HG02798 (cell line): ENCODE results near the gene MAPK8IP3.

ENCODE experiments used
- ATAC-seq: cut with Tn5 transposase; IDR thresholded peaks from one replicate; pipeline ENCODE4 v1.9.1; 2021; ENCODE audit warnings: mild to moderate bottlenecking; ENCODE audit not compliant: unreplicated experiment, poor library complexity

MAPK8IP3 gene

DNA sequence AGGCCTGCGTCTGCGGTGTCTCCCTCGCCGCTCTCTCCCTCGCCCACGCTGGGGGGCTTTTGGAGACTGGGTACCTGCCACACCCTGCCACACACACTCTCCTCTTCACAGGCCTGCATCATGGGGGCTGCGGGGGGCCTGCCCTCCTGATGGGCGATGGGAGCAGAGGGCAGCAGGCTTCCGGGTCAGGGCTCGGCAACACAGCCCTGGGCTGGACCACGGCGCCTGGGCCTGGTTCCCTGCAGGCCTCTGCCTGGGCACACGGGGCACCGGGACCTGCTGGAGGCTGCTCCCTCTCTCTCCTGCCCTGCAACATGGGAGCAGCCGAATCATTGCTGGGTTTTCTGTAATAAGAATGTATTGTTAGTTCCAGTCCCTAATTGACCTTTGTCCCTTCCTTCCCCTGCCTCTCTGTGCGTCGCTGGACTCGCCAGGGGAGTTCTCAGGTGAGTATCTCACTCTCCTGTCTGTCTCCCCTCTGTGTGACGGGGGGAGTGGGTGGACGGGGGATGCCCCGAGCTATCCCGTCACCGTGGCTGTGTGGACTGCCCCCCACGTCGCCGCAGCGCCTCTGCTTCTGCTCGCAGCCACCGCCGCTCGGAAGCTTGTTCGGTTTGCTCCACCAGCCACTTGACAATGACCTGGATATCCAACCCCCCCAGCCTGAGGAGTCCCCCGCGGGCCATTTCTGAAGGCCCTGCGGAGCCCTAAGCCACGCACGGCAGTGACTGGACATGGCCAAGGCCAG, 51.9 kb downstream of the MAPK8IP3 start:
- ATAC-seq: no peak

GRCh38 chr16:1758923-1759322, 52.9 kb downstream of the MAPK8IP3 start:
- no peak for ATAC-seq

DNA sequence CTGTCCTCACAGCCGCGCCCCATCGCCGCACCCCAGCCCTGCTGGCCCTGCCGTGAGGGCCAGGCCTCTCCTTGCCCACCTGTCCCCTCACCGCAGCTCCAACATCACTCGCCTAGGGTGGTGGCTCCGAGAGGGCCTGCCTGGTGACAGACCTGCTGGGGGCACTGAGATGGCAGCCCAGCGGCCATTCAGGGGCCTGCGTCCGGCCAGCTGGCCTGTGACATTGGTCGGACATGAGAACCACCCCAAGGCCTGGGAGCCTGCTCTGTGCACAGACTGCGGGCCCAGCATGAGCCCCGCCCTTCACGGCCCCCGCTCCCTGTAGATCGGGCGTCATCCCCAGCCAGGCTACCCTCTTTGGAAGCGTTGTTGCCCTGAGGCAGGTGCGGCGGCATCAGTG, 53.5 kb downstream of the MAPK8IP3 start:
- no peak for ATAC-seq

GRCh38 chr16:1760911-1761310, 54.9 kb downstream of the MAPK8IP3 start:
- ATAC-seq: no peak

DNA sequence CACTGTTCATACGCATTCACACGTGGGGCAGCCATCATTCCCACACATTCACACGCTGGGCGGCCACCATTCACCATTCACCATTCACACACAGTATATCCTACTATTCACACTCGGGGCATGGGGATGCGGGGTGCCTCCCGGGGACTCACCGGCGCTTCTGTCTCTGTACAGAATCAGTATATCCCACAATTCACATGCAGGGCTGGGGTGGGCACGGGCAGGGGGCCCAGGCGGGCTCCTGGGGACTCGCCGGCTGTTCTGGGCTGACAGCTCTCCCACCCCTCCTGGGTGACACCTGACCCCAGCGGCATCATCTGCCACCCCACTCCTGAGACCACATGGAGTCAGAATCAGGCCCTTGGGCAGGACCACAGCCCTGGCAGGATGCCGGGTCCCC, 55.8 kb downstream of the MAPK8IP3 start:
- ATAC-seq: no peak

GRCh38 chr16:1762196-1762878, 56.3 kb downstream of the MAPK8IP3 start:
- no peak for ATAC-seq

DNA sequence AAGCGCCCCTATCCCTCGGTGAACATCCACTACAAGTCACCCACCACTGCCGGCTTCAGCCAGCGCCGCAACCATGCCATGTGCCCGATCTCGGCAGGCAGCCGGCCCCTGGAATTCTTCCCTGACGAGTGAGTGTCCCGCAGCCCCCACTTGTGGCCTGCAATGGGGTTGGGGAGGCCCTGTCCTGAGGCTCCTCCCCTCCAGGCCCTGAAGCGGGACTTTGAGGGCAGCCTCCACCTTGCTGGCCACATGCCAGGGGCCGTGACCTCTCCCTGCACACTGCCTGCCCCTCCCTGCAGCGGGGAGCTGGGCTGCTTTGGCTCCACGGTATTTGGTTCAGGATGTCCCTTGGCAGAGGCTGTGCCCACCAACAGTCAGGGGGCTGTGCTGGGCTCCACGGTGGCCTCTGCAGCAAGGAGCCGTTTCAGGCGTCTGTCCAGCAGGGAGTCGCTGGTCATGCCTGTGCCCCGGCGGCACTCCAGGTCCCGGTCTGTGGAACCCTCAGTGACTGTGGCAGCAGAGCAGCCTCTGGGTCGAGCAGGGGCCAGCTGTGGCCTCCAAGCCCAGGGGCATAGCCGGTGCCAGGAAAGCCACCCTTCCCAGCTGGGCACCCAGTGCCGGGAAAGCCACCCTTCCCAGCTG, 57.0 kb downstream of the MAPK8IP3 start:
- no peak for ATAC-seq

DNA sequence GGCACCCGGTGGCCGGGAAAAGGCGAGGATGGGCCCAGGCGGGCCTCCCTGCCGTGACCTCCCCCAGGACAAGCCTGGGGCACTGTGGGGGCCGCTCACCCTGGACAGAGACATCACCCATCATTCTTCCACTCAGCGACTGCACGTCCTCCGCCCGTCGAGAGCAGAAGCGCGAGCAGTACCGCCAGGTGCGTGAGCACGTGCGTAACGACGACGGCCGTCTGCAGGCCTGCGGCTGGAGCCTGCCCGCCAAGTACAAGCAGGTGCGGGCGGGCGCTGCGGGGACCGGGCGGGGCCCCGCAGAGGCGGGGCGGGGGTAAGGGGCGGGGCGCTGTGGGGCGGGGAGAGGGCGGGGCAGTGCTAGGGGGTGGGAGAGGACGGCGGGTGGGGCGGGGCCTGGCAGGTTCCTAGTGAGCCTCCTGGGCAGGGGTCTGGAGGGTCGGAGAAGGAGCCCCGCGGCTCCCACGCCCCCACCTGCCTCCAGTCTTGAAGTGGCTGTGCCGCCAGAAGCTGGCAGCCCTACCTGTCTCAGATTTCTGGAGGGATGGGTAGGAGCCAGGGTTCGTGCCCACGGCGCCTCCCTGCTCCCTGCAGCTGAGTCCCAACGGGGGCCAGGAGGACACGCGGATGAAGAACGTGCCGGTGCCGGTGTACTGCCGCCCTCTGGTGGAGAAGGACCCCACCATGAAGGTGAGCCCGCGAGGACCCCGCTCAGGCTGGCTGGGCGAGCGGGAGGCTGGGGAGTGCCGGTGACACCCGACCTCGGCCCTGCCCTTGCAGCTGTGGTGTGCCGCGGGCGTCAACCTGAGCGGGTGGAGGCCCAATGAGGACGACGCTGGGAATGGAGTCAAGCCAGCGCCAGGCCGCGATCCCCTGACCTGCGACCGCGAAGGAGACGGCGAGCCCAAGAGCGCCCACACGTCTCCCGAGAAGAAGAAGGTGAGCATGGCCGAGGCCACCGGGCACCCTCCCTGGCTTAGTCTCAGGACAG, 57.8 kb downstream of the MAPK8IP3 start:
- ATAC-seq: no peak

GRCh38 chr16:1764971-1765370, 59.0 kb downstream of the MAPK8IP3 start:
- ATAC-seq: no peak

DNA sequence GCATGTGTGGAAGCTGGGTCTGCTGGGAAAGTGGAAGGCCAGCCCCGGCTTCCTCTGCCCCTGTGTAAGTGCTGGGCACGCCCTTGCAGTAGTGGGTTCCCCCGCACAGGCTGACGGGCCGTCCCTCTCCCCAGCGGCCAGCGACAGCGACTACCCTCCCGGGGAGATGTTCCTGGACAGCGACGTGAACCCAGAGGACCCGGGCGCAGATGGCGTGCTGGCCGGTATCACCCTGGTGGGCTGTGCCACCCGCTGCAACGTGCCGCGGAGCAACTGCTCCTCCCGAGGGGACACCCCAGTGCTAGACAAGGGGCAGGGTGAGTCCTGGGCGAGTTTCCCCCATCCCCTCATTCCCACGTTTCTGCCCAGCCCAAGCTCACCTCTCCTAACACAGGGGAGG, 59.8 kb downstream of the MAPK8IP3 start:
- ATAC-seq: no peak

GRCh38 chr16:1766231-1766630, 60.2 kb downstream of the MAPK8IP3 start:
- no peak for ATAC-seq

DNA sequence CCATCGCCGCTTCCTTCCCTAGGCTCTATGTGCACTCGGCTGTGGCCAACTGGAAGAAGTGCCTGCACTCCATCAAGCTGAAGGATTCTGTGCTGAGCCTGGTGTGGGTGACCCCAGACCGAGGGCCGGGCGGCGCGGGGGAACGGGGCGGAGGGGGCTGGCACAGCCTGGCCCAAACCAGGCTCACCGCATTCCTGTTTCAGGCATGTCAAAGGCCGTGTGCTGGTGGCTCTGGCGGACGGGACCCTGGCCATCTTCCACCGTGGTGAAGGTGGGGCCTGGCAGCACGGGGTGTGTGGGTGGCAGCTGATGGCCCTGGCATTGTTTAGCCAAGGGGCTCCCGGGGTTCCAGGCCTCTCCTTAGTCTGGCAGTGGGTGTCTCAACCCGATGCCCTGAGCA, 60.7 kb downstream of the MAPK8IP3 start:
- no peak for ATAC-seq

DNA sequence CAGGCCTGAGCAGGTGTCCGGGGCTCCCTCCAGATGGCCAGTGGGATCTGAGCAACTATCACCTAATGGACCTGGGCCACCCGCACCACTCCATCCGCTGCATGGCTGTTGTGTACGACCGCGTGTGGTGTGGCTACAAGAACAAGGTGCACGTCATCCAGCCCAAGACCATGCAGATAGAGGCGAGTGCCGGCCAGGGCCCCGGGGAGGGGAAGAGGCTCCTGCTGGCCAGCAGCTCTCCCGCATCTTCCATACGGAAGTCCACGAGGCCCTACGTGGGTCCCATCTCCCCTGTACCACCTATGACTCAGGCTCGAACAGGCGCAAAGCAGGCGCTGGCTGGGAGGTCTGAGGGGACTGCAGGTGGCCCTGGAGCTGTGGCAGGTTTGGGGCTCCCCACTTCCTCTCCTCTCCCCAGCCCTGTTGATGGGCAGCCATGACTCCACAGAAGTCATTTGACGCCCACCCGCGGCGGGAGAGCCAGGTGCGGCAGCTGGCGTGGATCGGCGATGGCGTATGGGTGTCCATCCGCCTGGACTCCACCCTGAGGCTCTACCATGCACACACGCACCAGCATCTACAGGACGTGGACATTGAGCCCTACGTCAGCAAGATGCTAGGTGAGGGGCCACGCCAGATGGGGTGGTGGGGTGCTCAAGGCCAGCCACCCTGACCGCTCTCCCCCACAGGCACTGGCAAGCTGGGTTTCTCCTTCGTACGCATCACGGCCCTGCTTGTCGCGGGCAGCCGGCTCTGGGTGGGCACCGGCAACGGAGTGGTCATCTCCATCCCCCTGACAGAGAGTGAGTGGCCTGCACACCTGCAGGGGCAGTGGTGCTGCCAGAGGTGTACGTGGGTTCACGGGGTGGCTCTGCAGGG, 61.4 kb downstream of the MAPK8IP3 start:
- no peak for ATAC-seq

GRCh38 chr16:1768061-1768766, 62.2 kb downstream of the MAPK8IP3 start:
- no peak for ATAC-seq

GRCh38 chr16:1768767-1769401, 62.9 kb downstream of the MAPK8IP3 start:
- no peak for ATAC-seq

DNA sequence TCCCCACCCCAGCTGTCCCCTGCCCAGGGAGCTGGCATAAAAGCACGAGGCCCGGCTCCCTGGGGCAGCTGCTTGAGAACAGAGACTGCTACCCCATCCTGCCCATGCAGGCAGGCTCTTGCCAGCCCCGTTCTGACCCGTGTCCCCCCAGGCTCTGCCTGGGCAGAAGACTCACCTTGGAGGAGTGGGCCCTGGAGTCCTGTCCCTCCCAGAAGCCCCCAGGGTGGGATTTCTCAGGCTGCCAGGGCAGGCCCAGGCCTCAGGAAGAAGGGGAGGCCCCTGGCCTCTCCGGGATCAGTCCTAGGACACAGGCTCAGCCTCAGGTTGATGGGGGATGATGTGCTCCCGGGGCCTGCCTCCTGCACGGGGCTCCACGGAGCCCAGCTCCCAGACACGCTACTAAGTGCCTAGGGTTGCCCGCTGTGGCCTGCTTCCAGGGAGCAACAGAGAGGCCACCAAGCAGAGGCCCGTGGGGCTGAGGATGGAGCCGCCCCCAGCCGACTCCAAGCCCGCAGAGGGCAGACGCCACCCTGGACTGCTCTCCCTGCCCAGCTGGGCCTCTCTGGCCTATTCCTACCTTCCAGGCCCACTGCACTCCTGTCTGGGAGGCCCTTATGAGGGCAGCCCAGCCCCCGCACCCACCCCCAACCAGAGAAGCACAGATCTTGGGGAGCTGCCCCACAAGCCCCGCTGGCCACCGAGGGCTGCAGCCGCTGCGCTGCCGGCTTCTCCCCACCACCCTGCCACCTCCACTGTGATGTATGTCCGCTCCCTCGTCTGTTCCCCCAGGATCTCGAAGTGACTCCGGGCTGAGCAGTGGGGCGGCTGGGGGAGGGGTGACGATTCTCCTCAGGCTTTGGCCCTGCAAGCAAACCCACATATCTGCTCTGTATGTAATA, 63.7 kb downstream of the MAPK8IP3 start:
- ATAC-seq: no peak
